TTC549 (cell line): ENCODE results near the gene C4orf17.
"Not testable (repeated sequence)": the region's sequence is repeated elsewhere in the genome, so short reads cannot be mapped to it uniquely, and the experiment has no call there.

ENCODE experiments used
- FAIRE-seq: peaks from 2 replicates; lab custom pipeline; 2012; peaks lifted over from hg19 to GRCh38; lab: Jason Lieb, UNC

C4orf17 gene

GRCh38 chr4:99510721-99511120 lies at the start of gene C4orf17:
C4orf17 (plus strand) TSS chr4:99511021; CDS start chr4:99513082, 2,061 bp downstream.
- FAIRE-seq: no peak

- no peak for FAIRE-seq
Measured at GRCh38 chr4:99461623-99462401, 49.0 kb upstream of the C4orf17 start.

GRCh38 chr4:99462875-99463464 lies 47.9 kb upstream of the C4orf17 start:
- FAIRE-seq: peak; percentile 76

DNA sequence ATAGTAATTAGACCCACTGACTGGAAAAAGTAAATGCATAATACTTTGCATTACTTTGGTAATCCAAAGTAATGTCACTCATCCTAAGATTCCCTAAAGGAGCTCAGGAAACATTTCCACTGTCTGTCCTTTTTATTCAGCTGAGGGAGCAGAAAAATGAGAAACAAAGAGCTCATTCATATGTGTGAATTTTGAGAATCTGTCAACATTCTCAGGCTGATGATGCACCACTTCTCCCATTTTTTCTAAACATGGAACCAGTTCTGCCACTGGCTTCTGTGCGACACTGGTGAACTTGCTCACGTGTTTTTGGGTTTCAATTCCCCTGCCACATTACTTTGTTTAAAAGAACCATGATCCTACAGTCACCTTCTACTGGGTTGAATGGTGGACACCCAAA lies 47.3 kb upstream of the C4orf17 start:
- no peak for FAIRE-seq

- no peak for FAIRE-seq
Measured at GRCh38 chr4:99467887-99468286, 42.9 kb upstream of the C4orf17 start.

DNA sequence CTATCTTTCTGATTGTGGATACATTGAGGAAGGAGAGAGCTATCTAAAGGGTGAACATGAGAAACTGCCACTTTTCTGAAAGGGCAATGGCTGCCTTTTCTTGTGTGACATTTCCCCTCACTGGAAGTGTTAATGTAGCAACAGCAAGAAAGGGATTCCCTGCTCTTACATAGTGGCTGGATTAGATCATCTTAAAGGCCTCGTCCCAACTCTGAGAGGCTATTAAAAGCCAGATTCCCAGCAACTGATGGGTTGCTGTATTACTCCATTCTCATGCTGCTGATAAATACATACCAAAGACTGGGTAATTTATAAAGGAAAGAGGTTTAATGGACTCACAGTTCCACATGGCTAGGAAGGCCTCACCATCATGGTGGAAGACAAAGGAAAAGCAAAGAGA lies 41.9 kb upstream of the C4orf17 start:
- FAIRE-seq: no peak

DNA sequence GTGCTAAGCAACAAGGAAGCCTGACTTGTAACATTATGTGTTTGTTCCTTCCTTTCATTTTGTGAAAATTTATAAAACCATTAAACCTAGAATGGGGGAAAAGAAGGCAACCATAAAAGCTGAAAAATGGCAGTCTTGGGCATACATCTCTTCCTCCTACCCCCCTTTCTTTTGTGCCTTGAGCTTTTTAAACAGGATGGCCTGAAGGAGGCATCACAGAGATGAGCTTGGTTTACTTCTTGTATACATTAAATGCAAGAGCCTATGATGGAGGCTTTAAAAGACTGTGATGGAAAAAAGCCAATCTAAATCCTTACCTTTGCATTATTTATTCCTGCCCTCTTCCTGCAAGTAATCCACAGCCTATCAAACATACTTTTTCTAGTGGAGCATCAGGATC lies 39.5 kb upstream of the C4orf17 start:
- FAIRE-seq: no peak

- no peak for FAIRE-seq
Measured at GRCh38 chr4:99471896-99472295, 38.9 kb upstream of the C4orf17 start.

- FAIRE-seq: no peak
Measured at GRCh38 chr4:99473131-99473530, 37.7 kb upstream of the C4orf17 start.

DNA sequence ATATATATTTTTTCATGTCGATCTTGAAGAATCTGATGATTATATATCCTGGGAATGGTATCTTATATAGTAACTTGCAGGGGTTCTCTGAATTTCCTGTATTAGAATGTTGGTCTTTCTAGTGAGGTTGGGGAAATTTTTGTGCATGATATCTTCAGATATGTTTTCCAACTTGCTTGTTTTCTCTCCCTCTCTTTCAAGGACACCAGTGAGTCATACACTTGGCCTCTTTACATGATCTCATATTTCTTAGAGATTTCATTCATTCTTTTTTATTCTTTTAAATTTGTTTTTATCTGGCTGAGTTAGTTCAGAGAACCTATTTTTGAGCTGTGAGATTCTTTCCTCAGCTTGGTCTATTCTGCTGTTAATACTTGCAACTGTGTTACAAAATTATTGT lies 27.2 kb upstream of the C4orf17 start:
- FAIRE-seq: no peak

DNA sequence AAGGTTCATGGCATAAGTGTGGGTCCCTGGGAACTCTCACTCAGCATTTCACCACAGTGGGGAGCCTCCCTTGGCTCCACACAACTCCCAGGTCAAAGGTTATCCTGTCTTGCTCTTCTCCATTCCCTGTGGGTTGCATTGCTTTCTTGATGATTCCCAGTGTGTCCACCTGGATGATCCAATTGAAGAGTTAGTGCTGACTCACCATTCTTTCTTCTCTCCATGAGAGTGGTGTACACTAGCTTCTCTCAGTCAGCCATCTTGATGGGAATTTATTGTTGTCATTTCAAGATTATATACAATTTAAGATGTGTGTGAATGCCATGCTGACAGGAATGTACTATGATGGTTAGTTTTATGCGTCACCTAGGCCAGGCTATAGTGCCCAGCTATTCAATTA lies 25.6 kb upstream of the C4orf17 start:
- FAIRE-seq: no peak

- not testable (repeated sequence) for FAIRE-seq
Measured at GRCh38 chr4:99486648-99487047, 24.2 kb upstream of the C4orf17 start.

GRCh38 chr4:99490286-99490685 lies 20.5 kb upstream of the C4orf17 start:
- no peak for FAIRE-seq

DNA sequence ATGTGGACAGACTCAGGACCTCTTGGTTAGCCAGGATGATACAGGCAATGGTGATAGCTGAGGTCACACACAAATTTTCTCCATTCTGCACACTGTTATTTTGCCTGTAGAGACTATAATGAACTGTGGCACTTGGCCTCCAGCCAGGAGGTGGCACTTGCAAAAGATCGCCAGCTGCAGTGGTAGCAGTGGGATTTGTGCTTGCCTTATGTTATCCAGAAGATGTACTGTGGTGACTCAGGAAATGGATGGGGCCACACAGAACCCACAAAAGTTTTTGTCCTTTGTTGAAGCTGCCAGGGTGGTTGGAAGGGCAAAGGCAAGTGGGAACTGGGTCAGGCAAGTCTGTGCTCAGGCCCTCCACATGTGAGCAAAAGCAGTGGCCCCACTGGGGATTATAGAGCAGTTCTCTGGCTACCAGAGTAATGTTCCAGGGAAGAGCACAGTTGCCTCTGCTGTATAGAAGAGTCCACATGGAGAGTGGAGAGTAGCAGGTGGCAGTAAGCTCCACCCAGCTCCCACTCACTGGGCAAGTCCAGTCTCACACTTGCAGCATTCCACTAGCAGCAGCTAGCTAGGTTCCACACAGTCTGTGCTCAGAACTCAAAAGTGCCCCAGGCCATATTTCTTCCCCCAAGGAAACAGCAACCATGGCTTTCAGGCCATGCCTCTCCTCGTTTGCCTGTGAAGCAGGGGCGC lies 5.9 kb upstream of the C4orf17 start:
- no peak for FAIRE-seq

- no peak for FAIRE-seq
Measured at GRCh38 chr4:99506781-99507180, 4.0 kb upstream of the C4orf17 start.

DNA sequence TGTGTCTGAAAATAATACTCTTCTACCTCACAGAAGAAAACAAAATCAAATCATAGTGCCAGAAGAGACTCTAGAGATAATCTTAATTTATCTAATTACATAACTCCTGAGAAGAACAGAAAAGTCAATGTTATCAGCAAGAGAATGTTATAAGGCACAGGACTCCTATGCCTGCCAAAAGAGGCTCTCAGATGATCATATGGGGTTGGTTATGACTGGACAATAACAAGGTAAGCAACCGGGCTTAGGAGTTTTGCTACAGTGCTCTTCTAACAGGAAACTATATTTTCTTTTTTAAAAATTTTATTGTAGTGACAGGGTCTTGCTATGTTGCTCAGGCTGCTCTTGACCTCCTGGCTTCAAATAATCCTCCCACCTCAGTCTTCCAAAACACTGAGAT lies 3.5 kb upstream of the C4orf17 start:
- no peak for FAIRE-seq

GRCh38 chr4:99507762-99508161 lies 3.1 kb upstream of the C4orf17 start:
- FAIRE-seq: no peak

DNA sequence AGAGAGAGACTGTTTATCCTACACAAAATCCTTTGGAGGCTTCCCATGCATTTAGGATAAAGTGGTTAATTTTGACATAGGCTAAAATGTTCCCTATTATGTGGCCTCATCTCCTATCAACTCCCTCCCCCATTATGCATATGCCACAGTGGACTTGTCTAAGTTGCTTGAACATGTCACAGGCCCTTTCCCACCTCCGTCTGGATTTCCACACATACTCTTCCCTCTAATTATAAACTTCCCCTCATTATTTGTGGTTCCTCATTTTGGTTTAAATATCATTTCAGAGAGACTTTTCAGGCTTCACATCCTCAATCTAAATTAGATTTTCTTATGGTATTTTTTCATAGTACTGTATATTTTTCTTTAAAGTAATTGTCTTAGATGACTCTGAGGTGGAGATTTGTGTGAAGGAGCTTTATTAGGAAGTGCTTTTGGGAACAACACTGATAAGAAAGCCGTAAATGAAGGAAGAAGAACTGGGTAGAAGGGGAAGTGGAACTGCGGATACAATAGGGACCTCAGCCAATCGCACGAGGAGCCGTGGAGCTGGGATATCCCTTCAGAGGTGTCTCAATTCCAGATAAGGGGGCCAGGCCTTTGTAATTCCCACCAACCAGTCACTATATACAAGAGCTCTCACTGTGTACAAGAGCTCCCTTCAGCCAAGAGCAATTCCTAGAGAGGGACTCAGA lies 7.9 kb downstream of the C4orf17 start:
- no peak for FAIRE-seq

GRCh38 chr4:99529228-99529627 lies 18.4 kb downstream of the C4orf17 start:
- FAIRE-seq: no peak

- no peak for FAIRE-seq
Measured at GRCh38 chr4:99529956-99530355, 19.1 kb downstream of the C4orf17 start.

GRCh38 chr4:99534699-99535098 lies 23.9 kb downstream of the C4orf17 start:
- not testable (repeated sequence) for FAIRE-seq

- no peak for FAIRE-seq
Measured at GRCh38 chr4:99536271-99536670, 25.4 kb downstream of the C4orf17 start.

DNA sequence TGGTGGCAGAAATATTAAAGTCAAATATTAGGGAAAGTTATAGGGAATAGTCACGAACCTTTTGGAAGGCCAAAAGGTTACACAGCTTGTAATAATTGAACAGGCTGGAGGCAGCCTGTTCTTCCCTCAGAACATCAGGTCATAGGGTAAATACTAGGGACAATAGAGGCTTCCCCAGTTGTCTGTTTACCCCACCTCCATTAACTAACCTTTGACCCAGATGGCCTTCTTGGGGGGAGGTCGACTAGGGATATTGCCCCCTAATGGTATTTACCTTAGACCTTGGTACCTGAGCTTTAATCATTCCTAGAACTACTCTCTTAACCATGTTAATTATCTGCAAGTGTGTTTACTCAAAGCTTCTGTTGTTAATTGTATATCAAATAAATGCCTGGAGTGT lies 26.0 kb downstream of the C4orf17 start:
- FAIRE-seq: no peak
